Smooth muscle cell of the pulmonary artery (primary cell): ENCODE results near the gene LRRC14B. TPM values are rescaled to one million over a fixed set of nuclear protein-coding genes. Genes with fewer than 3 reads are reported as not detected.

Source experiments
- total RNA-seq: library from RNA; depleted of rRNA; stranded (reverse); fragments of >200 nt; gene quantifications from 2 replicates; pipeline ENCODE4 v1.2.3, GENCODE V29; 2014

The LRRC14B gene
- not detected in 2 replicates for total RNA-seq

DNA sequence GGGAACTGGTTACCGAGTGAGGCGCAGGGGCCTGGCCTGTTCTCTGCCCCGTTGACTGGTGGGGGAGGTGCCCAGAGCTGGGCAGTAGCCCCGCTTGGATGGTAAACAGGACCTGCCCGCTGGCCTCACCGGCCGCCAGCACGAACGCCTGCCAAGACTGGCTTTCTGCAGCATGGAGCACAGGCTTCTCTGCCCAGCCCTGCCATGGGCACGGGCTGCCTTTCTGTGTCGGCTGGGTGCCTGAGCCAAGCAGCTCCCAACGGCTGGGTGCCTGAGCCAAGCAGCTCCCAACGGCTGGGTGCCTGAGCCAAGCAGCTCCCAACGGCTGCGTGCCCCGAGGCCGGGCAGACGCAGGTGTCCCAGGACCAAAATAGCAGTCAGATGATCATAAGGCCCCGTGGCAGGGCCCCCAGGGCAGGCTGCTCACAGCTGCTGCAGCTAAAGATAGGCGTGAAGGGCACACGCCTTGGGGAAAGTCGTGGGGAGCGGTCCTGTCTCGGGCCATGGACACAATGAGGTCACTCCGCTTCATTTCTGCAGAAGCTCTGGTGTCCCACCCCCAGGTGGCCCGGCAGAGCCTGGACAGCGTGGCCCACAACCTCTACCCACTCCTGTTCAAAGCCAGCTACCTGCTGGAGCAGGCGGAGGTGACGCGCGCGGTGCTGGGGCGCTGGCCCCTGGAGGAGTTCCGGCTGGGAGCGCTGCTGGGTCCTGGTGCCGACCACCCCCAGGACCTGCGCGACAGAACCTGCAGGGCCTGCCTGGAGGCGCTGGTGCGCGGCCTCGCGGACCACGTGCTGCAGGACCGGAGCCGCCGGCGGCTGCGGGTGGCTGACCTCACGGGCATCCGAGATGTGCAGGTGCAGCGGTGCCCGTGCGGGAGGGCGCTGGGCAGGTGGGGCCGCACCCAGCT, at the start of gene LRRC14B:
Gene LRRC14B, plus strand, starts transcription at position 460 of the 913 bp plus-strand sequence. Its CDS starts 44 bp downstream, at position 504.

DNA sequence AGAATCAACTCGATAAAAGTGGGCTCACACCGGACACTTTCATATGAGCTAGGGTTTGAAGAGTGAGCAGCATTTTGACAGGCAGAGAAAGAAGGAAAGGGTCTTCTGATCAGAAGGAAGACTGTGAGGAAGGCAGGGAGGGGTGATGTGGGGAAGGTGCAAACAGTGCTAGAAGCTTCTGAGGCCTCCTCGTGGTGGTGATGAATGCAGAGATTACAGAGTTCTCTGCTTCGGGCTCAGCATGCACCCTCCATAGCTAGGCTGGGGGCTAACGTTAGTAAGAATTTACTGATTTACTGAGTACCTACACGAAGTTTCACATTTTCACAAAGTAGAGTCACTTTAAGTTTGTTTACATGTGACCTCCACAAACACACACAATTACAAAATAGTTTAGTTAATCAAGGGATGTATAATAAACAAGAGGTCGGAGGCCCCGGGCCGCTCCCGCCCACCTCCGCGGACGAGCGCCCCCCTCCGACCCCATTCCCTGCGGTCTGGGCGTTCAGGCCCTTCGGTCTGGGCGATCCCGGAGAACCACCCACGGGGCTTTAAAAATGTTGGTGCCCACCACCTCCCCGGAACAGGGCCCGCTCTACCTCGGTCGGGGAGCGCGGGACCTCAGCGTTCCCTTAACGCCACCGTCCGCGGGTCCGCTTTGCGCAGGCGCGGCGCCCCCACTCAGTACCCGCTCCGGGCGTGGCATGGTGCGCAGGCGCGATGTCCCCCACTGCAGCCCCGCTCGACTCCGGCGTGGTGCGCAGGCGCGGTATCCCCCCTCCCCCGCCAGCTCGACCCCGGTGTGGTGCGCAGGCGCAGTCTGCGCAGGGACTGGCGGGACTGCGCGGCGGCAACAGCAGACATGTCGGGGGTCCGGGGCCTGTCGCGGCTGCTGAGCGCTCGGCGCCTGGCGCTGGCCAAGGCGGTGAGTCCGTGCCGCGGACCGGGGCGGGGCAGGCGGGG, 26.5 kb downstream of the LRRC14B start, which contains the start of the genes CCDC127 and SDHA:
Gene CCDC127, minus strand, starts transcription at position 660 of the 963 bp plus-strand sequence. CDS start 1,304 bp downstream, outside the sequence.
Gene SDHA, plus strand, starts transcription at position 827 of the 963 bp plus-strand sequence. Its CDS starts 36 bp downstream, at position 863.

Other genes starting within 250 kb of the LRRC14B start
- 0.07 TPM in 1 of 2 replicates, not detected in the other for gene PLEKHG4B, start 99.3 kb upstream of the LRRC14B start, total RNA-seq
- 8.2 and 9.4 TPM in 2 replicates for gene CCDC127, start 26.7 kb downstream of the LRRC14B start, total RNA-seq
- 119 and 123 TPM in 2 replicates for gene SDHA, start 26.8 kb downstream of the LRRC14B start, total RNA-seq
- gene PDCD6, start 80.2 kb downstream of the LRRC14B start, total RNA-seq, result 126 and 133 TPM in 2 replicates
- 18.0 and 45.2 TPM in 2 replicates for gene AHRR, start 130.2 kb downstream of the LRRC14B start, total RNA-seq